GM12878 (cell line): Measurements from ENCODE around the gene PIP4K2B. TPM values are rescaled to one million over a fixed set of nuclear protein-coding genes. Genes with fewer than 3 reads are reported as not detected.

Experiments used
- ATAC-seq: fragments of 200-7000 bp; cut with Tn5 transposase; 3 replicates; pipeline ENCODE4 v1.9.1; 2020; ENCODE audit warnings: mild to moderate bottlenecking, moderate library complexity
- BruUV-seq: library from RNA; stranded (reverse); fragments of 400-500 nt; replicated peaks from 2 replicates; lab custom pipeline; 2021; lab: Mats Ljungman, UMichigan
- CTCF ChIA-PET: fragments of 300-600 bp; sonication (Branson Sonifier 250); formaldehyde crosslinking; extraction: SDS; loops from one replicate; lab custom pipeline; 2021; ENCODE audit warnings: inconsistent platforms; lab: Yijun Ruan, JAX
- POLR2A ChIA-PET: fragments of 350-600 bp; formaldehyde crosslinking; extraction: SDS; loops from one replicate; lab custom pipeline; 2021; ENCODE audit warnings: inconsistent platforms; lab: Charles Lee
- RAD21 ChIA-PET: fragments of 300-600 bp; sonication (Branson Sonifier 250); formaldehyde crosslinking; loops from one replicate; lab custom pipeline; 2023; ENCODE audit warnings: antibody characterized with exemption; ENCODE audit not compliant: unreplicated experiment; lab: Charles Lee
- SMC1A ChIA-PET: fragments of 300-600 bp; sonication (Branson Sonifier 250); formaldehyde crosslinking; loops from one replicate; lab custom pipeline; 2023; ENCODE audit not compliant: unreplicated experiment, uncharacterized antibody; lab: Charles Lee
- DNase-seq: peaks from one replicate; pipeline ENCODE4 v3.0.0-alpha.2; 2011; ENCODE audit warnings: low read depth, low spot score
- FAIRE-seq: peaks from 3 replicates; lab custom pipeline; 2011; peaks lifted over from hg19 to GRCh38; lab: Jason Lieb, UNC
- H2AFZ ChIP-seq: 2 replicates; pipeline ENCODE4 v1.6.0; 2011; ENCODE audit warnings: low read depth, low read length, control low read depth; ENCODE audit not compliant: control insufficient read depth
- H3K27ac ChIP-seq: 2 replicates; pipeline ENCODE4 v1.5.1; 2011; ENCODE audit warnings: control low read depth; ENCODE audit not compliant: control insufficient read depth, insufficient read depth
- H3K27me3 ChIP-seq, 2 experiments: replicated peaks in 1 of 2; 2 replicates each; pipeline versions ENCODE4 v1.6.0 to v1.6.1; 2011; ENCODE audit warnings: low read length in 1 of 2; ENCODE audit not compliant: control insufficient read depth in 2 of 2, insufficient read depth in 2 of 2
- H3K36me3 ChIP-seq, 2 experiments: 2 replicates each; pipeline ENCODE4 v1.5.1; 2011; ENCODE audit warnings: low read length in 1 of 2; ENCODE audit not compliant: control insufficient read depth in 2 of 2, insufficient read depth in 2 of 2
- H3K4me1 ChIP-seq: 2 replicates; pipeline ENCODE4 v1.6.1; 2011; ENCODE audit warnings: mild to moderate bottlenecking, low read length, moderate library complexity, mixed read lengths; ENCODE audit not compliant: control insufficient read depth, insufficient read depth
- H3K4me2 ChIP-seq: 2 replicates; pipeline ENCODE4 v1.6.0; 2011; ENCODE audit warnings: control low read depth; ENCODE audit not compliant: control insufficient read depth, insufficient read depth
- H3K4me3 ChIP-seq: fragments of 200-600 bp; sonication (generic); 2 replicates; pipeline ENCODE4 v1.5.1; 2016
- H3K79me2 ChIP-seq: 2 replicates; pipeline ENCODE4 v1.6.0; 2011; ENCODE audit warnings: low read length; ENCODE audit not compliant: control insufficient read depth, insufficient read depth
- H3K9ac ChIP-seq: 2 replicates; pipeline ENCODE4 v1.8.0; 2011; ENCODE audit warnings: low read length, control low read depth, mixed read lengths; ENCODE audit not compliant: control insufficient read depth, insufficient read depth
- H3K9me3 ChIP-seq: replicated peaks from 3 replicates; pipeline ENCODE4 v1.5.1; 2011; ENCODE audit warnings: mild to moderate bottlenecking, low read length; ENCODE audit not compliant: control insufficient read depth, insufficient read depth
- H4K20me1 ChIP-seq: 2 replicates; pipeline ENCODE4 v1.6.0; 2011; ENCODE audit not compliant: control insufficient read depth, insufficient read depth
- BRCA1 ChIP-seq: IDR thresholded peaks from 2 replicates; pipeline ENCODE4 v1.6.1; 2011; ENCODE audit warnings: low read depth, low read length, improper control_type of control experiment
- E2F8 ChIP-seq: fragments of 450-650 bp; IDR thresholded peaks from 2 replicates; pipeline ENCODE4 v1.6.1; 2018; ENCODE audit warnings: mild to moderate bottlenecking, low read depth, moderate library complexity; ENCODE audit not compliant: partially characterized antibody
- ESRRA ChIP-seq: IDR thresholded peaks from 2 replicates; pipeline ENCODE4 v1.6.1; 2012; ENCODE audit warnings: mild to moderate bottlenecking, low read length, improper control_type of control experiment
- JUND ChIP-seq: IDR thresholded peaks from 2 replicates; pipeline ENCODE4 v1.6.1; 2012; ENCODE audit warnings: low read depth, mild to moderate bottlenecking, low read length, improper control_type of control experiment, moderate library complexity
- NFXL1 ChIP-seq: fragments of 450-650 bp; IDR thresholded peaks from 2 replicates; pipeline ENCODE4 v1.6.1; 2017; ENCODE audit warnings: antibody characterized with exemption, mild to moderate bottlenecking, borderline replicate concordance
- PBX3 ChIP-seq: IDR thresholded peaks from 2 replicates; pipeline ENCODE4 v1.6.1; 2011; ENCODE audit warnings: mild to moderate bottlenecking, low read depth, low read length, moderate library complexity; ENCODE audit not compliant: insufficient replicate concordance
- USF2 ChIP-seq: IDR thresholded peaks from 2 replicates; pipeline ENCODE4 v1.6.1; 2011; ENCODE audit warnings: low read depth, low read length, improper control_type of control experiment, borderline replicate concordance
- WGBS: methylation state at CpG from one replicate; pipeline ENCODE4 v1.1.6; 2016; ENCODE audit warnings: low lambda C conversion rate; ENCODE audit not compliant: insufficient replicate concordance, insufficient coverage; ENCODE audit errors: missing lambda C conversion rate; 5-methylcytosine and 5-hydroxymethylcytosine counted together
- in situ Hi-C: fragments of 300-500 bp; cut with MboI; formaldehyde crosslinking; loops from 9 replicates; pipeline ENCODE4 v1.14.3; 2018; ENCODE audit warnings: mixed read lengths
- intact Hi-C: fragments of 100-400 bp; cut with micrococcal nuclease; formaldehyde crosslinking; loops from one replicate; pipeline ENCODE4 v1.14.2; 2022; ENCODE audit not compliant: unreplicated experiment
- polyA plus RNA-seq, 11 experiments: library from polyadenylated mRNA; depleted of rRNA in 4 of 11; unstranded in 6 of 11; stranded (reverse) in 5 of 11; fragments of >200 nt; fragmentation: Nextera tagmentation in 4 of 11; fragmentation: Illumina TruSeq in 1 of 11; extraction: Ambion mirVana in 4 of 11; extraction: Trizol in 1 of 11; gene quantifications; 1 replicate in 1 of 11; 2 replicates in 10 of 11; pipeline versions ENCODE4 v1.2.1 to v1.2.3, GENCODE V29; 2011 to 2016; ENCODE audit warnings: inconsistent platforms in 2 of 11, missing spikeins in 2 of 11, low read depth in 1 of 11
- total RNA-seq, 4 experiments: library from RNA; depleted of rRNA in 3 of 4; stranded (reverse); fragments of >200 nt in 3 of 4; fragmentation: Illumina TruSeq in 1 of 4; extraction: Trizol in 1 of 4; gene quantifications; 2 replicates each; pipeline versions ENCODE4 v1.2.1 to v1.2.3, GENCODE V29; 2013 to 2021

PIP4K2B gene
- total and polyA plus RNA-seq, 10 of the 15 experiments (the other 5 are each of a cell fraction or from before 2014, with no cell fraction given) = 3.8 to 30.3 (median 18.2) TPM

- Histone ChIP-seq H3K9ac (no peak overlapping the region), H4K20me1 (no peaks in the 10 kb centered on the region), H2AFZ (no peak overlapping the region), H3K4me2 (no peak overlapping the region), H3K36me3 (peaks cover 1 to 15% of the 10 kb centered on the region in 2 experiments; a peak in 3 of 4 replicates), H3K4me1 (peaks cover 30% of the 10 kb centered on the region)
- WGBS = 76% methylated on average over 9 of the region's 9 CpGs
- ChIA-PET RAD21 (interaction anchor here (0.9 to 3.6 kb wide), 5 partner anchors 50 to 65 kb away, joined by 3 to 66 read pairs (median 11); partner anchors contain the start of gene EPOP), CTCF (interaction anchor here (0.6 to 5.0 kb wide), 8 partner anchors 12 to 175 kb away, joined by 3 to 170 read pairs (median 14); partner anchors contain the start of genes EPOP and PCGF2)
- in situ Hi-C loops = loop anchor here (5.0 kb wide), 1 partner anchor 56 kb away; no protein-coding TSS in a partner anchor
- intact Hi-C loops = no loop called here
- FAIRE-seq (no peak), DNase-seq (no peak)
- no TSS peak for BruUV-seq
- no peak for TF ChIP-seq PBX3
- TF ChIP-seq NFXL1 = no peak
- TF ChIP-seq E2F8 = no peak
- TF ChIP-seq ESRRA = no peak
- no peak for TF ChIP-seq BRCA1
- no peak for TF ChIP-seq USF2
- no peak for TF ChIP-seq JUND
- TF ChIP-seq, all 136 proteins: peak for 0
- ATAC-seq = no peak
- POLR2A ChIA-PET = no interaction called here
- Histone ChIP-seq H3K79me2 (peaks cover 13% of the 10 kb centered on the region), H3K27ac (no peak overlapping the region), H3K27me3 (no peaks in the 10 kb centered on the region), H3K4me3 (no peak overlapping the region), H3K9me3 (no peaks in the 10 kb centered on the region; the same call in 2 of the 3 replicates)
- SMC1A ChIA-PET = interaction anchor here (2.0 to 4.6 kb wide), 3 partner anchors 19 to 57 kb away, joined by 4 to 50 read pairs (median 5); partner anchors contain the start of genes EPOP and PSMB3
Observed at GRCh38 chr17:38733282-38733981, 65.9 kb downstream of the PIP4K2B start.
